HG02973 (cell line): Measurements from ENCODE around the gene CCDC57.
A peak's percentile ranks its signal among the peaks of the same experiment; 100 is the strongest.
"Not testable (repeated sequence)": the region's sequence is repeated elsewhere in the genome, so short reads cannot be mapped to it uniquely, and the experiment has no call there.

ENCODE experiments used
- ATAC-seq: cut with Tn5 transposase; IDR thresholded peaks from one replicate; pipeline ENCODE4 v1.9.1; 2021; ENCODE audit warnings: moderate library complexity; ENCODE audit not compliant: unreplicated experiment

Gene CCDC57

DNA sequence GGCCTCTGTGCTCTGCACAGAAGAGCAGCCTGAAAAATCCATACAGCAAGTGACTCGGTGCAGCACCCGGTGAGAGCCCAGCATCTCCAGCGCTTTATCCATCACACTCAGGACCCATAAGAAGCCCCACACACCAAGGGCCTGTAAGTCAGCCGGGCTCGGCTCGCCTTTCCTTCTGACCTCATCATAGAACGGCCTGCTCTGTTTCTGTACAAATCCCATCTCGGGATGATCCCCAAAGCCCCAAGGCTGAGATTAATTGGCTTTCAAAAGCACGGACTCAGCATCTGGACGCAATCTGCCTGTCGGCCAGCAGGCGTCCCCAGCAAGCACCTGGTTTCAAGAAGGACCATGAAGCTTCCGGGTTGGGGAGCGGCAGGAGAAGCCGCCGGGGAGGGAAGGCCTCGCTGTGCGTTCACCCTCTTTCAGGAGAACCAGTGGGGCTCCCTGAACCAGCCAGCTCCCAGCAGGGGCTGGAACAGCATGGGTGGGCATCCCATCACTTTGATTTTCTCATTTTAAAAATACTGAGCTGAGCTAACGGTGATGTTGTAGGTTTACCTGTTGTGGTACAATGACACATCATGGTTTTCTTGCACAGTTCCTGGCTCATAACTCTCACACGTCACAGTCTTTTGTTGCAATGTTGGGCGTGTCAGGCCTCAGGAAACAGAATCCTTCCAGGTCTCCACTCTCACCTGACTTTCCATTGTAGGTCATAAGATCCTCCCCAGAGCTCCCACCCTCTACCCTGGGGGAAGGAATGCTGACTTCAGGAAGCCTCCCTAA is 6.7 kb downstream of the CCDC57 start:
- ATAC-seq: peak; percentile 53

DNA sequence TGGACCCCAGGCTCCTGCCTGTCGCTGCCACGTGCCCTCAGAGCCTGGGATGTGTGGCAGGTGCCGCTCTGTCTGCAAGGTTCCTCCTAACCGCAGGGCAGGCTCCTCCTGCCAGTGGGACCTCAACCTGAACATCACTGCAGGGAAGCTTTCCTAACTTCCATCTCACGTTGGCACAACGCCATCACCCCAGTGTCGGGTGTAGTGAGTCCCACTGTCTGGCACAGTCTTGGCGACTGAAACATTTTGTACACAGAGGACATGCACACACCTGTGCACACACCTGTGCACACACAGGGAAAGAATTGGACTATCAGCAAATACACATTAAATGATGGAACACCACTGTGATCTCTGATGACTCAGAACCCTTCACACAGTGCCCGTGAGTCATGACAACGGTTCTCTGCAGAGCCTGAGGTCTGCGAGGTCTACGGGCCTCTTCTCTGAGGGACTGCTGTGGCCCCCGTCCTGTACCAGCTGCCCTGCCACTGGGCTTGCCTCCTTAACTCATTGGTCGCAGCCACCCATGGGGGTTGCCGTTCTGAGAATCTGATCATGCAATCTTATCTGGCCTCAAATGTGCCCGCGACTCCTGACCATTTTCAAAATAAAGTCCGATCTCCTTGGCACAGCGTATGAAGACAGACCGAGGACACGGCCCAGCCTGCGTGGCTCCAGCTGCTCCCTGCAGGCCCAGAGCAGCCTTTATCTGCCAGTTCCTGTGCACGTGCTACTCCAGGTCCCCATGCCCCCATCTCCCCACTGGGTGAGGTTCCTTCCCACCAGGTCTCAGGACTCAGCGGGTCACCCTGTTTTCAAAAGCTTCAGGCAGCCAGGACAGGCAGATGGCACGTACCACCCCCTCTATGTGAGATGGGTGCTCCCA is 7.6 kb downstream of the CCDC57 start:
- no peak for ATAC-seq

DNA sequence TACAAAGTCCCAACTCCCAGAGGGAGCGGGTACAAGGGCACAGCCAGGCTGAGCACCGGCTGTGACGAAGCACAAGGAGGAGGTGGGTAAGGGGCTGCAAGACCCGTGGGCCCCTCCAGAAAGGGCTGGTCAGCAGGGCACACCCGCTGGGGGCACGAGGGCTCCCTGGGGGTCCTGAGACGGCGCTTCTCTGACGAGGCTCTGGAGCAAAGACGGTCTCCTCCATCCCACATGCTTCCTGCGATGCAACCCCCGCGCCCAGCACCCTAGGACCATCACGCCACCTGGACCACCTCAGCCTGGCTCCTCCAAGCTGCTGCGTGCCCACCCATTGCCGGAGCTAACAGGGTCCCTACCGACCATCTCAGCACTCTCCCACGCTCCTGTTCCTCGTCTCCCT is 8.7 kb downstream of the CCDC57 start:
- no peak for ATAC-seq

DNA sequence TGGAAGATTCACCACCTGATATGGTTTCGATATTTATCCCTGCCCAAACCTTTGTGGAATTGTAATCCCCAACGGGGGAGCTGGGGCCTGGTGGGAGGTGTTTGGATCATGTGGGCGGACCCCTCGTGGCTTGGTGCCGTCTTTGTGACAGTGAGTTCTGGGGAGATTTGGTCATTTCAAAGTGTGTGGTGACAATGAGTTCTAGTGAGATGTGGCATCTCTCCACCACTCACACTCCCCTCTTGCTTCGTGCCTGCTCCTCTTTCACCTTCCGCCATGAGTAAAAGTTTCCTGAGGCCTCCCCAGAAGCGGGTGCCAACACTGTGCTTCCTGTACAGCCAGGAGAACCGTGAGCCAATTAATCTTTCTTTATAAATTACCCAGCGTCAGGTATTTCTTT is 9.7 kb downstream of the CCDC57 start:
- no peak for ATAC-seq

DNA sequence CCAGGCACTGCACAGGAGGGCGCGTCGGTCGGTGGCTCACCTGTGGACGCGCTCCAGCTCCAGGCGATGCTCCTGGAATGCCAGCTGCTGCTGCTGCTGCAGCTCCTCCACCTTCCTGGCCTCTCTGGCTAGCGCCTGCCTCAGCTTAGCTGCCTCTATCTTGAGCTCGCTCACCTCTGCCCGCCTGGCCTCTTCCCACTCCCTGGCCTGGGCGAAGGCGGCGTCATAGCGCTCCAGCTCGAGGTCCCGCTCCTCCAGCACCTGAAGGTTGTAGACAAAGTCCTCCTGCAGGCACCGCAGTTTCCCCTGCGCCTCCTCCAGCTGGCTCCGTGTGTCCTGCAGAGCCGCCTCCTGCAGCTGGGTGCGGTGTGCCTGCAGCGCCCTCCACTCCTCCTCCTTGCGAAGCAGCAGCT is 11.1 kb downstream of the CCDC57 start:
- no peak for ATAC-seq

DNA sequence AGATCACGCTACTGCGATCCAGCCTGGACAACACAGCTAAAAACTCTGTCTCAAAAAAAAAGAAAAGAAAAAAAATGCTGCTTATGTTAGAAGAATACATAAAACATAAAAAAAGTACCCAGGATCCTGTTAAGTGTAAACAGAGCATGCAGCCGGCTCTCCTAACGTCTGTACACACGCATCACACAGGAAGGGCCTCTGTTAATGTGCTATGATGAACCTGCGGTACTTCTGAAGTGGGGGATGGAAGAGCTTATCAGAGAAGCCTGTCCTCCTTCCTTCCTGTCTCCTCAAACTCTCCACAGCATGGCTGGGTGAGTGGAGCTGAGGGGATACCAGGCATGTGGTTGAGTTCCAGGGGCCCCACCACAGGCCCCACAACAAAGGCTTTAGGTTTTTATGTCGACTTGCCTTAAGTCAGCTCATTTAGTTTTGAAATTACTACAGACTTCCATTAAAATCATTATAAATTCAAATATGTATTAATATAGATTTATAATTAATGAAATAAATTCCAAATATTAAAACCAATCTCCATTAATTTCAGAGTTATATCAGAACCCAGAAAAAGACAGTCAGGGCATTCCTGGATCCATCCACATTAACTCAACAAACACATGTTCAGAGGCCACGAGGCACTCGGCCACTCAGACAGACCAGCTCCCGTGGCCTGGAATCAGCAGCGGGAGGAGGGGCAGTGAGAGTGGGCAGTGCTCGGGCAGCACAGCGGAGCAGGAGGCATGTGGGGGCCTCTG is 11.7 kb downstream of the CCDC57 start:
- ATAC-seq: no peak

DNA sequence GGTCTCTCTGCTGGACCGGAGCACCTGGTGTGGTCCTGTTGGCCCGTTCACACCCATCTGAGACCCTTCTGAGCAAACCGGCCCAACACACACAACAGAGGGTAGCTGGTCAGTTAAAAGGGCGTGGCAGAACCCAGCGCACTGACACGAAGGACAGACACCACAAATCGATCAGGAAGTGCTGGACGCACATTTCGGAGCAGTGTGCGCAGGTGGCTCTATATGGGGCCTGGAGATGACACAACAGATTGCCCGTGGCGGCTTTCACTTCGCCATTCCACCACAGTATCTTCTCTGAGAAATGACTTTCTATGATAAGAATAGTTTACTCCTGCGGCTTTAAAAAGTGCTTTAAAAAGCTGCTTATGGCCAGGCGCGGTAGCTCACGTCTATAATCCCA is 12.5 kb downstream of the CCDC57 start:
- no peak for ATAC-seq

DNA sequence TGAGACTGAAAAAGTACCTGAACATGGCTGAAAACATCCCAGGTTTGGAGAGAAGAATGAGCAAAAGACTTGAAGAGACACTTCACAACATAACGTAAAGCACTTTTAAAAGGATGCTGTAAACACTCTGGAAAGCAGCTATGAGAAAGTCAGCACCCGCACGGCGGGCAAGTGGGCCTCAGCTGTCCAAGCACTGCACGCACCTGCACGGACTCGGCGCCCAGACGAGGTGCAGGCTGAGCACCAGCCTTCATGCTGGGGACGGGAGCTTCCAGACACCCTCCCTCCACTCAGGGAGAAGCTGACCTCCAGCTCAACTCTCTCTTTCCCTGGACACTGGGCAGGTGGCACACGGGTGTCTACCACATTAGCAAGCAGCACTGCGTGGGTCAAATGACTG is 13.1 kb downstream of the CCDC57 start:
- no peak for ATAC-seq

DNA sequence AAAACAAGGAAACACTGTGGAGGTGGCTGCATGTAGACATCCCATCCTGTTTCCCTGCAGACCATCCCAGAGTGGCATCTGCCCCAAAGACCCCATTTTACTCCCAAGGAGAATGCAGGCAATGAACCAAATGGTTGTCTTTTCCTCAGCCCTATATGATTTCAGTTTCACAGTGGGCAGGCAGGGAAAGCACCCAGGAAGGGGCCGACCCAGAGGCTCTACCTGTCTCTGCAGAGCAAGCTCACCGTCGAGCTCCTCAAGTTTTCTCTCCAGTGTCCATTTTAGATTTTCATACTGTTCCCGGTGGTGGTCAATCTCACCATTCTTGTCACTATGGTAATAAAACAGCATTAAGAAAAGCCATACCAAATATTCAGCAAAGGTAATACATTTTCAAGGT is 14.6 kb downstream of the CCDC57 start:
- ATAC-seq: no peak

DNA sequence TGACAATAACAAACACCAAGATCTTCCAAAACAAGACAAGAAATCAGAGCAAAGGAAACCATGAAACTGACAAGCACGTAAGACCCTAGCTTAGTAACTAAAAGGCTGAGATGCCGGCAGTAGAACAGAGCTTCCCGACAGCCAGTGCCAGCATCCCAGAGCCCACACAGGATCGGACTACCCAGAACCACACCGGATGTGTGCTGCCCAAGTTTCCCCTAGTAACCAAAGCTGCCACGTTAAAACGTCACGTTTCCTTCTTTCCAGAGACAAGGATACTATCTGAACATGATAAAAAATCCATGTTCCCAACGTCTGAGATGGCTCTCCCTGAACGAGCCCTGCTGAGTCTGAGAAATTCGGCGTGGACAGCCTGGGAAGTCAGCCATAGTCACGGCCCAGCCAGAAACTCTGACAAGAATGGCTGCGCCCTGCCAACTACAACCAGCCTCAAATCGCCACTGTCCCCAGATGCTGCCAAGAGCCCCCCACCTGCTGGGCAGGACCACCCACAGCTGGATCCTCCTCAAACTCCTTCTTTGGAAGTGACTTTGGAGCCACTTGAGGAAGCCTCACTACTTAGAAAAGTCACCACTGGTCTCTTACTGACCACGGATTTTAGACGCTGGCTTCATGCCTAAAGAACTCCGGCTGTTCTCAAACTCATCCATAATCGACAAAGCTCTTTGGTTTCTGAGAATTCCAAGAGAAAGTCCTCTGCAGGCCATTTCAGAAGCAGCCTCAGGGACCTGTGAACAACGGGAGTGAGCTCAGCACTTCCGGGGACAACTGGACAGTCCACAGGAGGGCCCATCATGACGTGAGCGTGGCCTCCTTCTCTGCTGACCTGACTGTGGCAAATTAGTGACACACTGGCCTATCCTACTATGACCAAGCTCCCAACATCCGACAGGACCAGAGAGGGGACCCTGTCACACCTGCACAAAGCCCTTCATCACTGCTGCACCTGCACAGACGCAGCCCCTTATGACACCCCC is 16.7 kb downstream of the CCDC57 start:
- no peak for ATAC-seq

DNA sequence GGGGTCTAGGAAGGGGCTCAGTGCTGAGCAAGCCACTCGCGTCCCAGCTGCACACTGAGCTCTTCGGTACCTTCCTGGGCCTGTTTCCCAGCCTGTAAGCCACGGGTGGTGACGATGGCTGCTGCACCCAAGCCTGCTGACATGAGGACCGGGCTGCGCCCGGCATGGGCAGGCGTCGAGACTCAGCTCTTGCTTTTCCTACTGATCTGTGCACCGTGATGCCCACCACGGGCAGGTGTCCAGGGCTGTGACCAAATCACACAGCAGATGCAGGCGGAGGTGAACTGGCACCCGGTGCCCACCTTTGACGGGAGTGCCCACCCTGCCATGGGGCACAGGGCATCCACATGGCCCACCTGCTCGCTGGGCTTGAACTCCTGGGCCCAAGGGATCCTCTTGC is 17.9 kb downstream of the CCDC57 start:
- ATAC-seq: no peak

DNA sequence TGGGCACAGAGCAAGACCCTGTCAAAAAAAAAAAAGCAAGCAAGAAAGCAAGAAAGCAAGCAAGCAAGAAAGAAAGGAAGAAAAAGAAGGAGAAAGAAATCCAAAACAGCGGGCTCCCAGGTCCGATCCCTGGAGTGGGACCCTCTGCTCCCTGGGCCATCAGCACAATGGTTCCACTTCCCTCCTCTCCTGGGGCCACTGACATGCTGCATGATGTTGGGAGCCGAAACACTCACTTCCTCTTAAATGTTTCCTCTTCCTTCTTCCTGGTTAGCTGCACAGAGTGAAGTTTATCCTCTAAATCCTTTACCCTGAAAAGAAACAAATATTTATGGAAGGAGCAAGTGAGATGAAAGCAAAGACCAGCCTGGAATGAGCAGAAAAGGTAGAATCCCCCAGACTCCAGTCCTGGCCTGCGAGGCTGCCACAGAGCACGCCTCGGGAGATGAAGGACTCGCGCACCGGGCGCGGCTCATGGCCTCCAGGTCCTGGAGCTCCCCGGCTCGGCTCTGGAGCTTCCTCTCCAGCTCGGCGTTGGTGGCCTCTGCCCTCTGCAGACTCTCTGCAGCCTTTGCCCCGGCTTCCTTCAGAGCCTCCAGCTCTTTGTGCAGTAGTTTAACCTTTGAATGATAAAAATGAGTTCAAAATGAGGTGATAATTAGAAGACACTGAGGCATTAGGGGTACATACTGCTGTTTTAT is 19.0 kb downstream of the CCDC57 start:
- ATAC-seq: no peak

DNA sequence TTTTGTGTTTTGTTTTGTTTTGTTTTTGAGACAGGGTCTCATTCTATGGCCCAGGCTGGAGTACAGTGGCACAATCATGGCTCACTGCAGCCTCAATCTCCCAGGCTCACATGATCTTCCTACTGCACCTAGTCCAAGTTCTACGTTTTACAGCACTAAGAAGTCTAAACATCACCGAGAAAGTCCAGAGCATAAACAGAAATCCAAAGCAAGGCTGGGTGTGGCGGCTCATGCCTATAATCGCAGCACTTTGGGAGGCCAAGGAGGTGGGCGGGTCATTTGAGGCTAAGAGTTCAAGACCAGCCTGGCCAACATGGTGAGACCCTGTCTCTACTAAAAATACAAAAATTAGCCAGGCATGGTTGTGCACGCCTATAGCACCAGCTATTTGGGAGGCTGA is 19.6 kb downstream of the CCDC57 start:
- not testable (repeated sequence) for ATAC-seq

DNA sequence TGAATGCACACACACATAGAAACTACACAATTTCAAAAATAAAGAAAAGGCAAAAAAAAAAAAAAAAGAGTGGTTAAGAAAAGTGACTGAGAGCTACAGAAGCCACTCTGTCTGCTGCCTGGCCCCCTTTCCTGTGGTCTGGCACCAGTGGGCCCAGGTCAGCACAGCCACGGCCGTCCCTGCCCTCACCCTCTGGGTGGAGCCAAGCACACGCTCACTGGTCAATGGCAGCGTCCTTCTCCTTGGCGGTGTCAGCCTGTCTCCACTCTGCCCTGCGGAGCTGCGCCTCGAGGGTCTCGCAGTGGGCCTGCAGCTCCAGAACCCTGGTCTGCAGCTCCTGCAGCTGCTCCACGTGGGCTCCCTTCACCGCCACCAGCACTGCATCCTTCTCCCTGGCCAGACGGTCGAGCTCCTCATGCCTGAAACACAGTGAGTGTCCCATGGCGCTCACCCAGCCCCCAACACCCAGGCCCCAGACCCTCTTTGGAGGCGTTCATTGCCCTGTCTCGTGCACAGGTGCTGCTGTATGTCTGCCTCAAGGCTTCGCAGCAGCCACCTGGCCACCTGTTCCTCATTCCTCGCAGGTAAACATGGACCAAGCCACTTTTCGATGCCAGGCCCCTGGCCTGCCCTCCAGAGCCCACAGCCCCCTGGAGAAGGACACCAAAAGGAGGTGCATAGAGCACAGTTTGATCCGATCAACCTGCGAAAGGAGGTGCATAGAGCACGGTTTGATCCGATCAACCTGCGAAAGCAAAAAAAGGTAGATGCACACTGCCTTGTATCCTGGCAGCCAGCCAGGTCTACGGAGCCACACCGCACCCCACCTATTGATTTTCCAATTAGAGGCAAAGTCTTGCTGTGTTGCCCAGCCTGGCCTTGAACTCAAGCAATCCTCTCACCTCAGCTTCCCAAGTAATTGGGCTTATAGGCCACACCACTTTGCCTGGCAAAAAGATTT is 24.4 kb downstream of the CCDC57 start:
- ATAC-seq: no peak

DNA sequence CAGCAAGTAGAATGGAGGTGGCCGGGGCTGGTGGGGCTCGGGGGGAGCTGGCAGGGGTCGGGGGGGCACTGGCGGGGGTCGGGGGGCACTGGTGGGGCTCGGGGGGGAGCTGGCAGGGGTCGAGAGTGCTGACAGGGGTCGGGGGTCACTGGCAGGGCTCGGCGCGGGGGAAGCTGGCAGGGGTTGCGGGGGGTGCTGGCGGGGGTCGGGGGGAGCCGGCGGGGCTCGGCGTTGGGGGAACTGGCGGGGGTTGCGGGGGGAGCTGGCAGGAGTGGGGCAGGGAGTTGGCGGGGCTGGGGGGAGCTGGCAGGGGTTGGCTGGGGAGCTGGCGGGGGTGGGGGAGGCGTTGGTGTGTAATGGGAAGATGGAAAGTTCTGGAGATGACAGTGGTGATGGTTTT is 25.1 kb downstream of the CCDC57 start:
- no peak for ATAC-seq

DNA sequence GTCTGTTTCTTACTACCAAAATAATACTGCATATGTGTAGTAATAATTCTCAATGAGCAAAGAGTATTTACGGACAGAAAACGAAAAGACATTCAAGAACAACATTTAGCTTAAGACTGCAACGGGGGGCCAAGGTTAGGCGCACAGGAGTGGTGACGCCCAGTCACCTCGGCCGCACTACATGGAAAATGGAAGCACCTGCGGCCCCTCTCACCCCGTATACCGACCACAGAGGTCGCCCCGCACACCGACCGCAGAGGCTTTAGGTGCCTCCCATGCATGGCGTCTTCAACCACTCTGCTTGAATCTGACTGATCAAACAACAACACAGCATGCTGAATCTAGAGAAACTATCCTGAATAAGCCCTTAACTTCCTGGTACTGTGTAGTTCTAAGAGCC is 26.4 kb downstream of the CCDC57 start:
- ATAC-seq: no peak

DNA sequence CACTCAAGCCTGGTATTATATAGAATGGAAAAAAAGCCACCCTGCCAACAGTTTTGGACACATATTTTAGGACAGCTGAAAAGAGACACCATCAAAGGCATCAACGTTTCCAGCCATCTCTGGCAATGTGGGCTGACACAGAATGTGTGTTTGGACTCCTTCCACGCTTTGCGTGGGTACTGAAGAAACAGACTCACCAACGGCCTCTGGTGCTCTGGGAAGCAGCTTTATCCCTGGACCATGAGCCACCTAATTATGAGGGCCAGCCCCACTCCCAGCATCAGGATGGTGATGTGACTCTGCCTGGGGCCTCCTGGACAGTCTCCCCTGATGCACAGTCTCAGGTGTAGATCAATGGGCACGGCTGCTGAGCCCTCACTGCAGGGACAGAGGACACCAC is 27.9 kb downstream of the CCDC57 start:
- no peak for ATAC-seq

DNA sequence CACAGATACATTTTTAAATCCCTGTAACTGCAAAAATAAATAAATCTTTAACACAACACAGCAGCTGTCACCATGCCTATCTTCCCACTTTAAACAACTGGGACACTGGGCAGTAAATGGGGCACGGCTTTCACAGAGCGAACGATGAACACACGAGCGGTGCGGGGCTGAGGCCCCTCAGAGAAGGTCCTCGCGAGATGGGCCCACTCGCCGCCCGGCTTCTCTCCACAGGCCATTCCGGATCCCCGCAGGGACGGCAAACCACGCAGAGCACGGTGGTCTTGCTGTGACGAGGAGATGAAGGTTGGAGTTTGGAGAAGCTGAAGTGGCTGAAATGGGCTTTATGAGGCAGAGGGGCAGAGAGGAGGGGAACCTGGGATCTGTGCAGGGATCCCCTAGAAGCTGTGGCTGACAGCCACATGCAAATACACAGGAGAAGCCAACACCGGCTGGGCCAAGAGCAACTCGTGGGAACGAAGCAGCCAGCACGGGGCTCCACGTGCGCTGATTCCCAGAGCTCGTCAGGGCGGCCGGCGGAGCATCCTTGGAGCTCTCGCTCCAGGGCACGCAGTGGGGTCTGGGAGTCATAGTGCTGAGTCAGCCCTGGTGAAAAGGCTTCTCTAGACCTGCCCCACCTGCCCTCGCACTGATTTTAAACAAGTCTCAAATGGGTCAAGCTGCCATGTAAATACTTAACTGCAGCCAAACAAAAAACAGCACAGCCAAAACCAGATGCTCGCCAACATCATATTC is 31.7 kb downstream of the CCDC57 start:
- no peak for ATAC-seq
